Stimulated activated CD8-positive, alpha-beta memory T cell treated with anti-CD3 and anti-CD28 coated beads, Interleukin-2, amount 100 ng/mL, for 1 hour (primary cell): Measurements from ENCODE around the gene SASH1.
"Not testable (repeated sequence)": the region's sequence is repeated elsewhere in the genome, so short reads cannot be mapped to it uniquely, and the experiment has no call there.

Source experiments
- DNase-seq, 2 donors: peaks; one replicate each; pipeline ENCODE4 v3.0.0-alpha.2; 2020; ENCODE audit warnings: low read depth in 2 of 2

Gene SASH1

GRCh38 chr6:148328876-148329555 is 13.6 kb upstream of the SASH1 start:
- DNase-seq, result no peak

GRCh38 chr6:148329596-148330381 is 12.8 kb upstream of the SASH1 start:
- DNase-seq, result no peak

- DNase-seq, result no peak
These were observed 10.6 kb upstream of the SASH1 start for GRCh38 chr6:148332088-148332487.

- no peak for DNase-seq
These were observed 5.7 kb upstream of the SASH1 start for GRCh38 chr6:148336901-148337300.

- no peak for DNase-seq
These were observed 2.9 kb upstream of the SASH1 start for GRCh38 chr6:148339766-148340165.

- DNase-seq, result no peak
These were observed 1.9 kb upstream of the SASH1 start for GRCh38 chr6:148340586-148341297.

GRCh38 chr6:148342100-148342349 is 613 bp upstream of the SASH1 start:
- no peak for DNase-seq

- no peak for DNase-seq
These were observed 577 bp downstream of the SASH1 start for GRCh38 chr6:148343047-148343782.

- DNase-seq, result no peak
These were observed 2.5 kb downstream of the SASH1 start for GRCh38 chr6:148345176-148345575.

- DNase-seq, result no peak
These were observed 2.9 kb downstream of the SASH1 start for GRCh38 chr6:148345578-148345977.

- no peak for DNase-seq
These were observed 4.2 kb downstream of the SASH1 start for GRCh38 chr6:148346681-148347440.

GRCh38 chr6:148347441-148348054 is 4.9 kb downstream of the SASH1 start:
- DNase-seq, result no peak

- DNase-seq, result no peak
These were observed 5.7 kb downstream of the SASH1 start for GRCh38 chr6:148348335-148348734.

- no peak for DNase-seq
These were observed 6.1 kb downstream of the SASH1 start for GRCh38 chr6:148348778-148349177.

GRCh38 chr6:148349466-148349865 is 6.8 kb downstream of the SASH1 start:
- no peak for DNase-seq

- no peak for DNase-seq
These were observed 8.7 kb downstream of the SASH1 start for GRCh38 chr6:148351309-148351708.

GRCh38 chr6:148352421-148352820 is 9.8 kb downstream of the SASH1 start:
- DNase-seq, result not testable (repeated sequence)

GRCh38 chr6:148358196-148358785 is 15.7 kb downstream of the SASH1 start:
- no peak for DNase-seq

GRCh38 chr6:148359228-148359627 is 16.6 kb downstream of the SASH1 start:
- no peak for DNase-seq

GRCh38 chr6:148364056-148364824 is 21.6 kb downstream of the SASH1 start:
- DNase-seq, result no peak
